ENCODE results near the gene HINT2.

GRCh38 chr9:35826071-35826701, 11.3 kb upstream of the HINT2 start:
- TF ChIP-seq CTCF (IDR thresholded peaks at IDR 0.05) (peak; percentile 85), EZH2 (IDR thresholded peaks at IDR 0.05; ENCODE audit: borderline replicate concordance, insufficient read depth, low read depth, low read length, poor library complexity, severe bottlenecking) (no peak)

All from B cell (primary cell).